GM12873 (cell line): ENCODE data around the gene TAF4.

Source experiments
- CTCF ChIP-seq: IDR thresholded peaks from 2 replicates; pipeline ENCODE4 v1.5.1; 2012; ENCODE audit warnings: low read depth, mild to moderate bottlenecking, moderate library complexity, low read length, control low read depth; ENCODE audit not compliant: insufficient read depth; ENCODE audit errors: missing control alignments

The TAF4 gene

GRCh38 chr20:61963885-61964674, 101.6 kb downstream of the TAF4 start:
- TF ChIP-seq CTCF: no peak

DNA sequence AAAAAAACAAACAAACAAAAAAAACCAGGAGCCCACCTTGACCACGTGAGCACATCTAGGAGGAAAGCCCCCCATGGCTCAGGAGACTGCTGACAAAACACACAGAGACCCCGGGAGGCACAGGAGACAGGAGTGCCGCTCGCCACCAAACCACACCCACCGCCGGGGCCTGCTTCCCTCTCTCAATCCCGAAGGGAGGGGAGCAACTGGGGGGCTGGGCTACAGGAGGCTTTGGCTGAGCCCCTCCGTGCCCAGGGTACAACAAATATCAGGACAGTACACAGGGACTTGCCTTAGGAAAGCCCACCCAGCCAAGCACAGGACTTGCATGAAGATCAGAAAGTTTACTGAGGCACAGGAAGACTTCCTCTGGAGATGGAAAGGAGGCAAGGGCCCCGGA, 102.5 kb downstream of the TAF4 start:
- no peak for TF ChIP-seq CTCF

DNA sequence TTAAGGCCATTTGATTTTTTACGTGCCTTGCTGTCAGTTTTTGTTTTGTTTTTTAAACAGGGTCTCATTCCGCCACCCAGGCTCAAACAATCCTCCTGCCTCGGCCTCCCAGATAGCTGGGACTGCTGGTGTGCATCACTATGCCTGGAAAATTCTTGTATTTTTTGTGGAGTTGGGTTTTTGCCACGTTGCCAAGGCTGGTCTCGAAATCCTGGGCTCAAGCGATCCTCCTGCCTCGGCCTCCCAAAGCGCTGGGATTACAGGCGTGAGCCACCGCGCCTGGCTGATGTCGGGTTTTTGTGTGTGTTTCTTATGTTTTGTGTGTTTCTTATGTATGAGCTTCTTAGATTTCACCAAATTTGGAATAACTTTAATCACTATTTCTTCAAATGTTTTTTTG, 104.8 kb downstream of the TAF4 start:
- no peak for TF ChIP-seq CTCF

- no peak for TF ChIP-seq CTCF
These were observed 106.6 kb downstream of the TAF4 start for GRCh38 chr20:61958773-61959700.

DNA sequence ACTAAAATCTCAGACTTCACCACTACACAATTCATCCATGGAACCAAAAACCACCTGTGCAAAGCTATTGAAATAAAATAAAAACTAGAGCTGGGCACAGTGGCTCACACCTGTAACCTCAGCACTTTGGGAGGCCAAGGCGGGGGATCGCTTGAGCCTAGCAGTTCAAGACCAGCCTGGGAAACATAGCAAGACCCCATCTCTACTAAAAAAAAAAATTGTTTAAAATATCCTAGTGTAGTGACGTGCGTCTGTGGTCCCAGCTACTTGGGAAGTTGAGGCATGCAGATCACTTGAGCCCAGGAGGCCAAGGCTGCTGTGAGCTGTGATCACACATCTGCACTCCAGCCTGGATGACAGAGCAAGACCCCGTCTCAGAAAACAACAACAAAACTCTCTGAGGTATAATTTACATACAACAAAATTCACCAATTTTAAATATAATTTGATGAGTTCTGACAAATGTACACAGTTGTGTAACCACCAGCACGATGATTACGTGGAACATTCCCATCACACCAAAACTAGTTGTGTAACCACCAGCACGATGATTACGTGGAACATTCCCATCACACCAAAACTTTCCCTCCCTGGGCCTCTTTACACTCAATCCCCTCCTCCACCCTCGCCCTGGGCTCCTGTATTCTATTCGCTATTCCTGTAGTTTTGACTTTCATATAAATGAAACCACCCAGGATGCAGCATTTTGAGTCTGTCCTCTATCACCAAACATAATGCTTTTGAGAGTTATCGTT, 107.5 kb downstream of the TAF4 start:
- no peak for TF ChIP-seq CTCF

GRCh38 chr20:61956396-61957342, 109.0 kb downstream of the TAF4 start:
- no peak for TF ChIP-seq CTCF
